Natural killer cell (primary cell): ENCODE measurements around the gene ICOS. TPM values are rescaled to one million over a fixed set of nuclear protein-coding genes. Genes with fewer than 3 reads are reported as not detected.

Experiments used
- ATAC-seq, 3 donors: fragments of 150-1000 bp in 2 of 3; fragments of 200-7000 bp in 1 of 3; cut with Tn5 transposase; 1 replicate in 1 of 3; 2 replicates in 2 of 3; pipeline ENCODE4 v1.10.0; 2021; ENCODE audit warnings: mild to moderate bottlenecking in 2 of 3, moderate library complexity in 2 of 3
- DNase-seq, 2 donors: peaks; one replicate each; pipeline versions ENCODE4 v3.0.0 to v3.0.0-alpha.2; 2013 to 2021; ENCODE audit warnings: mixed read lengths in 1 of 2
- H3K27ac ChIP-seq: one replicate; pipeline ENCODE4 v1.5.1; 2013; ENCODE audit warnings: mild to moderate bottlenecking, low read length
- H3K27me3 ChIP-seq: one replicate; pipeline ENCODE4 v1.6.1; 2013; ENCODE audit warnings: low read length; ENCODE audit not compliant: control insufficient read depth, insufficient read depth
- H3K36me3 ChIP-seq: one replicate; pipeline ENCODE4 v1.6.1; 2013; ENCODE audit warnings: low read length; ENCODE audit not compliant: control insufficient read depth, insufficient read depth
- H3K4me1 ChIP-seq: one replicate; pipeline ENCODE4 v1.6.1; 2013; ENCODE audit warnings: low read length; ENCODE audit not compliant: control insufficient read depth, insufficient read depth
- H3K4me3 ChIP-seq: one replicate; pipeline ENCODE4 v1.5.1; 2013; ENCODE audit warnings: low read length
- H3K9me3 ChIP-seq: one replicate; pipeline ENCODE4 v1.6.1; 2013; ENCODE audit warnings: low read length; ENCODE audit not compliant: control insufficient read depth, insufficient read depth
- H3K27ac Mint-ChIP-seq, 2 donors: one replicate each; pipeline ENCODE4 v1.8.0; 2022; ENCODE audit warnings: mild to moderate bottlenecking in 2 of 2, mixed read lengths in 2 of 2, moderate library complexity in 1 of 2
- H3K27me3 Mint-ChIP-seq, 2 donors: one replicate each; pipeline ENCODE4 v1.8.0; 2022; ENCODE audit warnings: low read depth in 2 of 2, mixed read lengths in 2 of 2
- H3K36me3 Mint-ChIP-seq: one replicate; pipeline ENCODE4 v1.8.0; 2022; ENCODE audit warnings: mixed read lengths
- H3K4me1 Mint-ChIP-seq, 2 donors: one replicate each; pipeline ENCODE4 v1.8.0; 2022; ENCODE audit warnings: mixed read lengths in 2 of 2
- H3K4me3 Mint-ChIP-seq: one replicate; pipeline ENCODE4 v1.8.0; 2022; ENCODE audit warnings: mild to moderate bottlenecking, moderate library complexity, mixed read lengths
- H3K9me3 Mint-ChIP-seq, 2 donors: one replicate each; pipeline ENCODE4 v1.8.0; 2022; ENCODE audit warnings: mixed read lengths in 2 of 2
- WGBS: methylation state at CpG from one replicate; pipeline ENCODE4 v1.1.7; 2013; ENCODE audit warnings: missing lambda C conversion rate; ENCODE audit not compliant: insufficient coverage; 5-methylcytosine and 5-hydroxymethylcytosine counted together
- intact Hi-C: fragments of 100-400 bp; cut with micrococcal nuclease; formaldehyde crosslinking; loops from one replicate; pipeline ENCODE4 v1.14.2; 2022
- total RNA-seq, 4 donors: library from RNA; stranded (reverse); fragments of 120-200 nt in 1 of 4; gene quantifications; one replicate each; pipeline versions ENCODE4 v1.2.3 to v1.2.4, GENCODE V29; 2013 to 2022
- TF ChIP-seq, protein P1 (sequence below): fragments of 200-600 bp; IDR thresholded peaks from one replicate; pipeline ENCODE4 v1.8.0; 2022; ENCODE audit warnings: antibody characterized with exemption

The ICOS gene
- total RNA-seq, 3 donors from 2014 or later (not counting 1 experiment from before 2014, with no cell fraction given): 0.35 to 4.2 (median 1.7) TPM

DNA sequence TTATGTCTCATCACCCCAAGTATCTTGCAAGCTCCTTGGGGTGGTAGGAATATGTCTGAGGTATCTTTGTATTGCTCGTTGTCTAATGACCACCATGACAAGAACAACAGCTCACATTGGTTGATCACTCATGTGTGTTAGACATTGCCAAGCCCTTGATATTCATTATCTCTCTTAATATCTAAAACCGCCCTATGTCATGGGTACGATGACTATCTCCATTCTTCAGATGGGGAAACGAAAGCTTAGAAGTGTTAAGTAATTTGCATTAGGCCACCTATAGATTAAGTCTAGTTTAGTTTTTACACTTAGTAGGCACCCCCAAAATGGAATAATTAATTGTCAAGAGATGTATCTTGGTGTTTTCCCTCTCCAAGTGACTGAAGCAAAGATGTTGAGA, 57.0 kb downstream of the ICOS start:
- intact Hi-C loops: no loop called here
- no peak overlapping the region for H3K27ac ChIP-seq
- WGBS: 100% methylated on average over 1 of the region's 4 CpGs
- Mint-ChIP-seq H3K36me3 (no peaks in the 10 kb centered on the region), H3K27me3 (no peaks in the 10 kb centered on the region), H3K4me1 (peaks cover 5% of the 10 kb centered on the region in 2 donors), H3K9me3 (no peaks in the 10 kb centered on the region), H3K4me3 (no peak overlapping the region), H3K27ac (no peak overlapping the region)
- no peak overlapping the region for H3K4me3 ChIP-seq
- no peaks in the 10 kb centered on the region for H3K9me3 ChIP-seq
- H3K4me1 ChIP-seq: peaks cover 6% of the 10 kb centered on the region
- TF ChIP-seq, protein P1, sequence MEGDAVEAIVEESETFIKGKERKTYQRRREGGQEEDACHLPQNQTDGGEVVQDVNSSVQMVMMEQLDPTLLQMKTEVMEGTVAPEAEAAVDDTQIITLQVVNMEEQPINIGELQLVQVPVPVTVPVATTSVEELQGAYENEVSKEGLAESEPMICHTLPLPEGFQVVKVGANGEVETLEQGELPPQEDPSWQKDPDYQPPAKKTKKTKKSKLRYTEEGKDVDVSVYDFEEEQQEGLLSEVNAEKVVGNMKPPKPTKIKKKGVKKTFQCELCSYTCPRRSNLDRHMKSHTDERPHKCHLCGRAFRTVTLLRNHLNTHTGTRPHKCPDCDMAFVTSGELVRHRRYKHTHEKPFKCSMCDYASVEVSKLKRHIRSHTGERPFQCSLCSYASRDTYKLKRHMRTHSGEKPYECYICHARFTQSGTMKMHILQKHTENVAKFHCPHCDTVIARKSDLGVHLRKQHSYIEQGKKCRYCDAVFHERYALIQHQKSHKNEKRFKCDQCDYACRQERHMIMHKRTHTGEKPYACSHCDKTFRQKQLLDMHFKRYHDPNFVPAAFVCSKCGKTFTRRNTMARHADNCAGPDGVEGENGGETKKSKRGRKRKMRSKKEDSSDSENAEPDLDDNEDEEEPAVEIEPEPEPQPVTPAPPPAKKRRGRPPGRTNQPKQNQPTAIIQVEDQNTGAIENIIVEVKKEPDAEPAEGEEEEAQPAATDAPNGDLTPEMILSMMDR: no peak
- H3K36me3 ChIP-seq: no peaks in the 10 kb centered on the region
- no peaks in the 10 kb centered on the region for H3K27me3 ChIP-seq
- DNase-seq (peak in 1 of 2 donors; percentile 39), ATAC-seq (peak in 1 of 3 donors; percentile 48)

DNA sequence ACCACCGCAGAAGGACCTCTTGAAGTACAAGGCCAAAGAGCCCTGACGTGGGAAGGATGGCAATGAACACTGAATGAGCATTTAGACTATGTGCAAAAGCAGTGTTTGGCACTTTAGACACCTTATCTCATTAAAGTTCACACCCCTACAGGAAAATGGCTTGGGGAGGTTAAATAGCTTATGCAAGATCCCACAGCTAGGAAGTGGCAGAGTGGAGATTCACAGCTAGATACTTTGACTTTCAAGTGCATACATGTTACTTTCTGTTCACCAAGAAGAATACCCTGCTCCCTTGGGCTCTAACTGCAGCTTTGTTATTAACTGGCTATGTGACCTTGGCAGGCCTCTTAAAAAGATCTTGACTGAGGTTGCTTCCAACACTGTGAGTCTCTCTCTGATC, 58.2 kb downstream of the ICOS start:
- Histone ChIP-seq H3K27me3 (no peaks in the 10 kb centered on the region), H3K27ac (no peak overlapping the region), H3K36me3 (no peaks in the 10 kb centered on the region), H3K4me3 (no peak overlapping the region), H3K9me3 (no peaks in the 10 kb centered on the region), H3K4me1 (peaks cover 6% of the 10 kb centered on the region)
- Mint-ChIP-seq H3K27ac (peak overlapping the region in 1 of 2 donors; percentile 24), H3K36me3 (no peaks in the 10 kb centered on the region), H3K27me3 (no peaks in the 10 kb centered on the region), H3K9me3 (no peaks in the 10 kb centered on the region), H3K4me1 (peaks cover 16% of the 10 kb centered on the region in 2 donors), H3K4me3 (peak overlapping the region; percentile 10)
- intact Hi-C loops: no loop called here
- TF ChIP-seq, protein P1: no peak
- whole genome bisulfite sequencing: 42% methylated on average over 2 of the region's 2 CpGs
- DNase-seq (peak in 1 of 2 donors; percentile 53), ATAC-seq (peak; percentile 69 to 91 (median 71))

DNA sequence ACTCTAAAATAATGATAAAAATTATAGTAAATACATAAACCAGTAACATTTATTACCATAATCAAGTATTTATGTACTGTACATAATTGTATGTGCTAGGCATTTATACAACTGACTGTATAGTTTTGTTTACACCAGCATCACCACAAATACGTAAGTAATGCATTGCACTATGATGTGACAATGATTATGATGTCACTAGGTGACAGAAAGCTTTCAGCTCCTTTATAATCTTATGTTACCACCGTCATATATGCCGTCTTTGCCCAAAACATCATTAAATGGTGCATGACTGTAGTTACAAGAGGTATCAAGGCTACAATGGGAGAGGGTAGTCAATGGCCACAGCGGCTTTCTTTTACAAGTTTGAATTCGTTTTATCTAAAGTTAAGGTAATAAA, 60.1 kb downstream of the ICOS start:
- Histone ChIP-seq H3K36me3 (no peaks in the 10 kb centered on the region), H3K4me1 (peaks cover 12% of the 10 kb centered on the region), H3K9me3 (no peaks in the 10 kb centered on the region), H3K4me3 (no peak overlapping the region), H3K27ac (no peak overlapping the region), H3K27me3 (no peaks in the 10 kb centered on the region)
- ATAC-seq (no peak), DNase-seq (no peak)
- intact Hi-C loops: no loop called here
- TF ChIP-seq, protein P1: no peak
- H3K4me3 Mint-ChIP-seq: no peak overlapping the region
- no peaks in the 10 kb centered on the region for H3K27me3 Mint-ChIP-seq
- no peaks in the 10 kb centered on the region for H3K9me3 Mint-ChIP-seq
- no peaks in the 10 kb centered on the region for H3K36me3 Mint-ChIP-seq
- H3K4me1 Mint-ChIP-seq: peaks cover 33% of the 10 kb centered on the region in 2 donors
- WGBS: 95% methylated on average over 4 of the region's 5 CpGs
- H3K27ac Mint-ChIP-seq: no peak overlapping the region

DNA sequence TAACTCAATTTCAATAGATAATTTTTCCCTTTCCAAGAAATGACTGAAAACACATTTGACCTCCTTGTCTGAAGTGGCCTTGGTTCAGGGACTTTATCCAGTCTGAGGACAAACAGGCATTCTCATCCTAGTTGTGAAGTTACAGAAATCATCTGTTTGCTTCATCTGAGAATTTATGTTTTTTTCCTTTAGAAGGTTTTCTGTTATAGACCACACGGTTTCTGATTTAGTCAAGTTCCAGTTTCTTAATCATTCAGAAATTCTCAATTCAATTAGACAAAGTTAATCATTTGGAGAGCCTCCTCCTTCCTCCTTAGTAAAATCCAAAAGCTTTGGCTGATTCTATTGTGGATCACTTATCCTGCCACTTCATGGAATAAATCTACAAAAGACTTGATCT, 60.9 kb downstream of the ICOS start:
- H3K36me3 Mint-ChIP-seq: no peaks in the 10 kb centered on the region
- H3K4me3 Mint-ChIP-seq: no peak overlapping the region
- no peaks in the 10 kb centered on the region for H3K9me3 ChIP-seq
- ATAC-seq (no peak), DNase-seq (no peak)
- H3K36me3 ChIP-seq: no peaks in the 10 kb centered on the region
- no peak overlapping the region for H3K4me3 ChIP-seq
- intact Hi-C loops: no loop called here
- no peaks in the 10 kb centered on the region for H3K27me3 ChIP-seq
- peaks cover 0 to 2% of the 10 kb centered on the region in 2 donors for H3K9me3 Mint-ChIP-seq
- TF ChIP-seq, protein P1: no peak
- WGBS: 44% methylated on average over 1 of the region's 1 CpG
- peaks cover 33% of the 10 kb centered on the region in 2 donors for H3K4me1 Mint-ChIP-seq
- H3K27ac Mint-ChIP-seq: no peak overlapping the region
- no peaks in the 10 kb centered on the region for H3K27me3 Mint-ChIP-seq
- H3K27ac ChIP-seq: no peak overlapping the region
- H3K4me1 ChIP-seq: peaks cover 12% of the 10 kb centered on the region
